Transverse colon (tissue), 3 donors: ENCODE measurements around the gene ARL17A.
"Not testable (repeated sequence)": the region's sequence is repeated elsewhere in the genome, so short reads cannot be mapped to it uniquely, and the experiment has no call there.

Experiments
- CTCF ChIP-seq, 5 experiments: fragments of 200-600 bp in 3 of 5; fragments of 450-650 bp in 2 of 5; sonication (generic) in 3 of 5; IDR thresholded peaks; 1 replicate in 2 of 5; 2 replicates in 3 of 5; pipeline ENCODE4 v1.5.1; 2016 to 2017; ENCODE audit warnings: antibody characterized with exemption in 5 of 5, inconsistent platforms in 3 of 5, mild to moderate bottlenecking in 2 of 5, moderate library complexity in 1 of 5
- POLR2A ChIP-seq: fragments of 450-650 bp; IDR thresholded peaks from one replicate; pipeline ENCODE4 v1.6.1; 2016; ENCODE audit warnings: antibody characterized with exemption, mild to moderate bottlenecking, moderate library complexity

DNA sequence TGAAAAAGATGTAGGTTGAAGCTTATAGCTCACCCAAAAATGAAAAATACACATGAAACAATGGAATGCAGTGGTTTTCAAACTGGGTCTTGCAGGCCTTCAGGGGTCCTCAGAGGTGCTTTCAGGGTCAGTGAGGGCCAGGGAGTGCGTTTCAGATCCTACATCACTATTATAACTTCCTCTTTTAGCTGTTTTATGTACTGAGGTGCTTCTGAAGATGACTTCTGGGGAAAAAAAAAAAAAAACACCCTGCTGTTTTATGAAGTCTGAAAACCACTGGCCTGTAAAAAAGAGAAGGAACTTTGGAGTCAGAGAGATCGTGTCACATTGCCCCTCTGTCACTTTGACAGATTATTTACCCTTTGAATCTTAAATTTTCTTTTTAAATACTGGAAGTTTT, 103.9 kb downstream of the ARL17A start:
- TF ChIP-seq CTCF (IDR thresholded peaks at IDR 0.05); POLR2A: not testable (repeated sequence)
